B cell (primary cell): ENCODE measurements around the gene MGST2. TPM values are rescaled to one million over a fixed set of nuclear protein-coding genes. Genes with fewer than 3 reads are reported as not detected.

ENCODE experiments used
- ATAC-seq: fragments of 200-7000 bp; cut with Tn5 transposase; one replicate; pipeline ENCODE4 v1.10.0; 2021; ENCODE audit warnings: low read depth, mild to moderate bottlenecking, moderate number of reproducible peaks, moderate library complexity
- CTCF ChIA-PET: fragments of 350-600 bp; sonication (Branson Sonifier 250); formaldehyde crosslinking; loops from one replicate; lab custom pipeline; 2021; ENCODE audit warnings: antibody characterized with exemption, inconsistent platforms; lab: Charles Lee
- POLR2A ChIA-PET: fragments of 350-600 bp; sonication (Branson Sonifier 250); formaldehyde crosslinking; loops from one replicate; lab custom pipeline; 2021; ENCODE audit warnings: antibody characterized with exemption; lab: Charles Lee
- DNase-seq: peaks from one replicate; pipeline ENCODE4 v3.0.0; 2013
- H2AFZ ChIP-seq: 2 replicates; pipeline ENCODE4 v1.6.1; 2012; ENCODE audit warnings: mild to moderate bottlenecking, low read depth, low read length; ENCODE audit not compliant: insufficient read depth, poor library complexity, severe bottlenecking
- H3K27ac ChIP-seq, 2 donors: 1 replicate in 1 of 2; 2 replicates in 1 of 2; pipeline ENCODE4 v1.5.1; 2012 to 2013; ENCODE audit warnings: low read length in 2 of 2, mild to moderate bottlenecking in 2 of 2, moderate library complexity in 1 of 2
- H3K27me3 ChIP-seq, 4 experiments: fragments of 200-600 bp in 1 of 4; sonication (generic) in 1 of 4; replicated peaks in 1 of 4; 1 replicate in 2 of 4; 2 replicates in 2 of 4; pipeline versions ENCODE4 v1.6.1 to v1.7.0; 2013 to 2016; ENCODE audit warnings: low read length in 3 of 4, mild to moderate bottlenecking in 2 of 4, mixed read lengths in 1 of 4, moderate library complexity in 1 of 4; ENCODE audit not compliant: insufficient read depth in 4 of 4, control insufficient read depth in 3 of 4; ENCODE audit errors: control extremely low read depth in 1 of 4
- H3K36me3 ChIP-seq, 2 experiments: replicated peaks in 1 of 2; 1 replicate in 1 of 2; 2 replicates in 1 of 2; pipeline versions ENCODE4 v1.6.1 to v1.7.1; 2013; ENCODE audit warnings: low read length in 1 of 2; ENCODE audit not compliant: insufficient read depth in 2 of 2, control insufficient read depth in 1 of 2; ENCODE audit errors: control extremely low read depth in 1 of 2, extremely low read depth in 1 of 2
- H3K4me1 ChIP-seq, 2 donors: fragments of 200-600 bp in 1 of 2; sonication (generic) in 1 of 2; 1 replicate in 1 of 2; 2 replicates in 1 of 2; pipeline versions ENCODE4 v1.5.1 to v1.6.1; 2013 to 2017; ENCODE audit warnings: low read length in 2 of 2; ENCODE audit not compliant: control insufficient read depth in 2 of 2, insufficient read depth in 2 of 2
- H3K4me2 ChIP-seq: replicated peaks from 2 replicates; pipeline ENCODE3; 2012; ENCODE audit warnings: mild to moderate bottlenecking, low read depth, low read length; ENCODE audit not compliant: poor library complexity, severe bottlenecking
- H3K4me3 ChIP-seq, 5 experiments: fragments of 200-600 bp in 1 of 5; sonication (generic) in 1 of 5; 1 replicate in 3 of 5; 2 replicates in 2 of 5; pipeline versions ENCODE4 v1.5.1 to v1.7.0; 2011 to 2016; ENCODE audit warnings: low read length in 4 of 5, mild to moderate bottlenecking in 4 of 5, low read depth in 2 of 5, control low read depth in 1 of 5, moderate library complexity in 1 of 5; ENCODE audit not compliant: insufficient read depth in 1 of 5; ENCODE audit errors: control extremely low read depth in 1 of 5, extremely low read depth in 1 of 5
- H3K79me2 ChIP-seq: fragments of 200-600 bp; sonication (generic); one replicate; pipeline ENCODE4 v1.6.0; 2016; ENCODE audit warnings: low read length; ENCODE audit not compliant: control insufficient read depth, insufficient read depth
- H3K9ac ChIP-seq: fragments of 200-600 bp; sonication (generic); 2 replicates; pipeline ENCODE4 v1.6.1; 2017; ENCODE audit warnings: mild to moderate bottlenecking, low read length, moderate library complexity
- H3K9me3 ChIP-seq, 3 donors: one replicate each; pipeline versions ENCODE4 v1.6.1 to v1.7.1; 2013; ENCODE audit warnings: low read length in 2 of 3; ENCODE audit not compliant: control insufficient read depth in 2 of 3, insufficient read depth in 1 of 3; ENCODE audit errors: control extremely low read depth in 1 of 3
- H4K20me1 ChIP-seq: 2 replicates; pipeline ENCODE4 v1.6.0; 2012; ENCODE audit warnings: mild to moderate bottlenecking, low read length; ENCODE audit not compliant: insufficient read depth, control insufficient read depth, poor library complexity, severe bottlenecking
- H3K27ac Mint-ChIP-seq: one replicate; pipeline ENCODE4 v1.8.0; 2021; ENCODE audit warnings: mixed read lengths
- H3K27me3 Mint-ChIP-seq: one replicate; pipeline ENCODE4 v1.8.0; 2021; ENCODE audit warnings: mixed read lengths
- H3K4me1 Mint-ChIP-seq: one replicate; pipeline ENCODE4 v1.8.0; 2021; ENCODE audit warnings: mixed read lengths
- H3K4me3 Mint-ChIP-seq: one replicate; pipeline ENCODE4 v1.8.0; 2021; ENCODE audit warnings: mixed read lengths
- H3K9me3 Mint-ChIP-seq: one replicate; pipeline ENCODE4 v1.8.0; 2022; ENCODE audit warnings: mixed read lengths; ENCODE audit not compliant: insufficient read depth
- CTCF ChIP-seq: fragments of 200-600 bp; IDR thresholded peaks from one replicate; pipeline ENCODE4 v1.8.0; 2022; ENCODE audit warnings: antibody characterized with exemption, mild to moderate bottlenecking
- EZH2 ChIP-seq: IDR thresholded peaks from 2 replicates; pipeline ENCODE4 v1.6.1; 2012; ENCODE audit warnings: borderline replicate concordance, low read depth, mild to moderate bottlenecking, moderate library complexity, low read length; ENCODE audit not compliant: insufficient read depth, poor library complexity, severe bottlenecking
- WGBS: methylation state at CpG from one replicate; pipeline ENCODE4 v1.1.5; 2013; ENCODE audit warnings: missing lambda C conversion rate; ENCODE audit not compliant: insufficient coverage; 5-methylcytosine and 5-hydroxymethylcytosine counted together
- intact Hi-C: fragments of 100-400 bp; cut with micrococcal nuclease; formaldehyde crosslinking; loops from one replicate; pipeline ENCODE4 v1.10.0; 2022
- polyA plus RNA-seq: library from polyadenylated mRNA; depleted of rRNA; stranded (reverse); fragments of >200 nt; gene quantifications from 2 replicates; pipeline ENCODE4 v1.2.3, GENCODE V29; 2012
- total RNA-seq, 2 donors: library from RNA; stranded (reverse); fragments of 120-200 nt in 1 of 2; gene quantifications; 1 replicate in 1 of 2; 2 replicates in 1 of 2; pipeline versions ENCODE4 v1.2.3 to v1.2.4, GENCODE V29; 2013 to 2022

Gene MGST2
- total and polyA plus RNA-seq, 2 donors (not counting 1 experiment from before 2014, with no cell fraction given): 0.81 to 3.4 TPM

DNA sequence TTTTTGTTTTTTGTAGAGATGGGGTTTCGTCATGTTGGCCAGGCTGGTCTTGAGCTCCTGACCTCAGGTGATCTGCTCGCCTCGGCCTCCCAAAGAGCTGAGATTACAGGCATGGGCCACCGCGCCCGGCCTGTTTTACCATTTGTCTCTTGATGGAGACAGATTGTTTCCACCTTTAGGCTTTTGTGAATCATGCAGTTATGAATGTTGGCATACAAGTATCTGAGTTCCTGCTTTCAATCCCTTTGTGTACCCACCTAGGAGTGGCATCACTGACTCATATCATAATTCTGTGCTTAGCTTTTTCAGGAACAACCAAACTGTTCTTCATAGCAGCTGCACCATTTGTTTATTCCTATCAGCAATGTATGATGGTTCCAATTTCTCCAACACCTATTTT, 20.2 kb upstream of the MGST2 start:
- WGBS: 97% methylated on average over 6 of the region's 6 CpGs
- H3K9me3 Mint-ChIP-seq: no peaks in the 10 kb centered on the region
- H3K27ac Mint-ChIP-seq: no peak overlapping the region

GRCh38 chr4:139647184-139647583, 18.4 kb upstream of the MGST2 start:
- Mint-ChIP-seq H3K27me3 (peaks cover 11% of the 10 kb centered on the region), H3K4me1 (peaks cover 4% of the 10 kb centered on the region), H3K27ac (no peak overlapping the region), H3K4me3 (no peak overlapping the region), H3K9me3 (no peaks in the 10 kb centered on the region)
- TF ChIP-seq CTCF (no peak), EZH2 (no peak)
- intact Hi-C loops: no loop called here
- no peak overlapping the region for H3K9ac ChIP-seq
- H4K20me1 ChIP-seq: no peaks in the 10 kb centered on the region
- no peak for DNase-seq
- 100% methylated on average over 1 of the region's 1 CpG for WGBS
- ChIA-PET POLR2A (no interaction called here), CTCF (interaction anchor here (1.1 kb wide), 1 partner anchor 12 kb away, joined by 3 read pairs; no protein-coding TSS in a partner anchor)
- no peaks in the 10 kb centered on the region for H3K4me1 ChIP-seq
- no peak overlapping the region for H3K4me2 ChIP-seq
- no peaks in the 10 kb centered on the region for H3K79me2 ChIP-seq
- no peak for ATAC-seq
- H3K36me3 ChIP-seq: no peaks in the 10 kb centered on the region
- no peaks in the 10 kb centered on the region for H3K27me3 ChIP-seq
- H3K4me3 ChIP-seq: no peak overlapping the region
- no peak overlapping the region for H2AFZ ChIP-seq
- H3K9me3 ChIP-seq: no peaks in the 10 kb centered on the region
- H3K27ac ChIP-seq: no peak overlapping the region

More for the DNA sequence above, 20.2 kb upstream of the MGST2 start:
- Histone ChIP-seq H3K4me2 (no peak overlapping the region), H3K36me3 (no peaks in the 10 kb centered on the region), H3K4me1 (no peaks in the 10 kb centered on the region), H4K20me1 (no peaks in the 10 kb centered on the region), H3K9ac (no peak overlapping the region), H3K79me2 (no peaks in the 10 kb centered on the region), H3K9me3 (peaks cover 0 to 3% (median 0%) of the 10 kb centered on the region in 3 donors), H2AFZ (no peak overlapping the region), H3K27ac (no peak overlapping the region), H3K27me3 (no peaks in the 10 kb centered on the region), H3K4me3 (no peak overlapping the region)
- POLR2A ChIA-PET: no interaction called here
- Mint-ChIP-seq H3K27me3 (peaks cover 9% of the 10 kb centered on the region), H3K4me3 (no peak overlapping the region), H3K4me1 (no peaks in the 10 kb centered on the region)
- TF ChIP-seq EZH2 (no peak), CTCF (no peak)
- intact Hi-C loops: no loop called here
- no peak for ATAC-seq
- CTCF ChIA-PET: interaction anchor here (2.0 kb wide), 1 partner anchor 9 kb away, joined by 6 read pairs; no protein-coding TSS in a partner anchor
- no peak for DNase-seq
